ENCODE results near the gene ESYT1. TPM values are rescaled to one million over a fixed set of nuclear protein-coding genes. Genes with fewer than 3 reads are reported as not detected.

The ESYT1 gene
- total and polyA plus RNA-seq, 9 of the 15 experiments (the other 6 are each of a cell fraction or from before 2014, with no cell fraction given): 132 to 420 (median 164) TPM

- TF ChIP-seq ETV5 (CRISPR knock-in tag; IDR thresholded peaks at IDR 0.05; ENCODE audit: low read depth): peak; percentile 89
- TF ChIP-seq, protein P1, sequence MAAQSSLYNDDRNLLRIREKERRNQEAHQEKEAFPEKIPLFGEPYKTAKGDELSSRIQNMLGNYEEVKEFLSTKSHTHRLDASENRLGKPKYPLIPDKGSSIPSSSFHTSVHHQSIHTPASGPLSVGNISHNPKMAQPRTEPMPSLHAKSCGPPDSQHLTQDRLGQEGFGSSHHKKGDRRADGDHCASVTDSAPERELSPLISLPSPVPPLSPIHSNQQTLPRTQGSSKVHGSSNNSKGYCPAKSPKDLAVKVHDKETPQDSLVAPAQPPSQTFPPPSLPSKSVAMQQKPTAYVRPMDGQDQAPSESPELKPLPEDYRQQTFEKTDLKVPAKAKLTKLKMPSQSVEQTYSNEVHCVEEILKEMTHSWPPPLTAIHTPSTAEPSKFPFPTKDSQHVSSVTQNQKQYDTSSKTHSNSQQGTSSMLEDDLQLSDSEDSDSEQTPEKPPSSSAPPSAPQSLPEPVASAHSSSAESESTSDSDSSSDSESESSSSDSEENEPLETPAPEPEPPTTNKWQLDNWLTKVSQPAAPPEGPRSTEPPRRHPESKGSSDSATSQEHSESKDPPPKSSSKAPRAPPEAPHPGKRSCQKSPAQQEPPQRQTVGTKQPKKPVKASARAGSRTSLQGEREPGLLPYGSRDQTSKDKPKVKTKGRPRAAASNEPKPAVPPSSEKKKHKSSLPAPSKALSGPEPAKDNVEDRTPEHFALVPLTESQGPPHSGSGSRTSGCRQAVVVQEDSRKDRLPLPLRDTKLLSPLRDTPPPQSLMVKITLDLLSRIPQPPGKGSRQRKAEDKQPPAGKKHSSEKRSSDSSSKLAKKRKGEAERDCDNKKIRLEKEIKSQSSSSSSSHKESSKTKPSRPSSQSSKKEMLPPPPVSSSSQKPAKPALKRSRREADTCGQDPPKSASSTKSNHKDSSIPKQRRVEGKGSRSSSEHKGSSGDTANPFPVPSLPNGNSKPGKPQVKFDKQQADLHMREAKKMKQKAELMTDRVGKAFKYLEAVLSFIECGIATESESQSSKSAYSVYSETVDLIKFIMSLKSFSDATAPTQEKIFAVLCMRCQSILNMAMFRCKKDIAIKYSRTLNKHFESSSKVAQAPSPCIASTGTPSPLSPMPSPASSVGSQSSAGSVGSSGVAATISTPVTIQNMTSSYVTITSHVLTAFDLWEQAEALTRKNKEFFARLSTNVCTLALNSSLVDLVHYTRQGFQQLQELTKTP (IDR thresholded peaks at IDR 0.05; ENCODE audit: low read depth in 1 of 2, partially characterized antibody in 2 of 2): peak in 1 of 2 experiments; percentile 93
- TF ChIP-seq ESRRA (IDR thresholded peaks at IDR 0.05; ENCODE audit: borderline replicate concordance, low read depth): peak; percentile 25; the same call in 1 of the 2 replicates
- TF ChIP-seq ZFX (CRISPR knock-in tag; IDR thresholded peaks at IDR 0.05): peak; percentile 74
- TF ChIP-seq CREB1 (IDR thresholded peaks at IDR 0.05): peak; percentile 74
- TF ChIP-seq CREB1 (CRISPR knock-in tag; IDR thresholded peaks at IDR 0.05): peak; percentile 76
- 0 out of 2 replicates have a peak, but pooled peaks have one; percentile 46 for TF ChIP-seq MXI1 (IDR thresholded peaks at IDR 0.05; ENCODE audit: low read depth, low read length)
- TF ChIP-seq TOE1 (IDR thresholded peaks at IDR 0.05; ENCODE audit: borderline replicate concordance): peak; percentile 88
- TF ChIP-seq TOE1 (CRISPR knock-in tag; IDR thresholded peaks at IDR 0.05; ENCODE audit: borderline replicate concordance, low read depth): no peak
- peak; percentile 89 for TF ChIP-seq POLR2A (conservative IDR thresholded peaks at IDR 0.05)
- TF ChIP-seq CBX8 (IDR thresholded peaks at IDR 0.05; ENCODE audit: borderline replicate concordance, extremely low read depth, low read depth, low read length, poor library complexity, severe bottlenecking): no peak
- TF ChIP-seq C11orf30 (IDR thresholded peaks at IDR 0.05; ENCODE audit: low read depth): peak; percentile 37; the same call in 1 of the 2 replicates
- TF ChIP-seq NFIC (IDR thresholded peaks at IDR 0.05): peak; percentile 31
- peak; percentile 39 for TF ChIP-seq NEUROD1 (IDR thresholded peaks at IDR 0.05; ENCODE audit: borderline replicate concordance, low read depth, low read length, partially characterized antibody)
- TF ChIP-seq, protein P2, sequence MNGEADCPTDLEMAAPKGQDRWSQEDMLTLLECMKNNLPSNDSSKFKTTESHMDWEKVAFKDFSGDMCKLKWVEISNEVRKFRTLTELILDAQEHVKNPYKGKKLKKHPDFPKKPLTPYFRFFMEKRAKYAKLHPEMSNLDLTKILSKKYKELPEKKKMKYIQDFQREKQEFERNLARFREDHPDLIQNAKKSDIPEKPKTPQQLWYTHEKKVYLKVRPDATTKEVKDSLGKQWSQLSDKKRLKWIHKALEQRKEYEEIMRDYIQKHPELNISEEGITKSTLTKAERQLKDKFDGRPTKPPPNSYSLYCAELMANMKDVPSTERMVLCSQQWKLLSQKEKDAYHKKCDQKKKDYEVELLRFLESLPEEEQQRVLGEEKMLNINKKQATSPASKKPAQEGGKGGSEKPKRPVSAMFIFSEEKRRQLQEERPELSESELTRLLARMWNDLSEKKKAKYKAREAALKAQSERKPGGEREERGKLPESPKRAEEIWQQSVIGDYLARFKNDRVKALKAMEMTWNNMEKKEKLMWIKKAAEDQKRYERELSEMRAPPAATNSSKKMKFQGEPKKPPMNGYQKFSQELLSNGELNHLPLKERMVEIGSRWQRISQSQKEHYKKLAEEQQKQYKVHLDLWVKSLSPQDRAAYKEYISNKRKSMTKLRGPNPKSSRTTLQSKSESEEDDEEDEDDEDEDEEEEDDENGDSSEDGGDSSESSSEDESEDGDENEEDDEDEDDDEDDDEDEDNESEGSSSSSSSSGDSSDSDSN (IDR thresholded peaks at IDR 0.05; ENCODE audit: borderline replicate concordance in 1 of 2, low read depth in 2 of 2, low read length in 2 of 2): 0 out of 4 replicates have a peak, but pooled peaks of 1 of the 2 experiments have one; percentile 2
- peak; percentile 66 for TF ChIP-seq PHF8 (IDR thresholded peaks at IDR 0.05; ENCODE audit: borderline replicate concordance, low read length)
- TF ChIP-seq FUS (optimal IDR thresholded peaks at IDR 0.05; ENCODE audit: low read depth, low read length): no peak
- TF ChIP-seq SIN3A (IDR thresholded peaks at IDR 0.05; ENCODE audit: borderline replicate concordance in 2 of 2, control insufficient read depth in 1 of 2, low read depth in 2 of 2, low read length in 2 of 2): peak in 1 of 2 experiments; percentile 13; a peak in 2 of 4 replicates
- peak; percentile 70 for TF ChIP-seq TFAP4 (CRISPR knock-in tag; IDR thresholded peaks at IDR 0.05; ENCODE audit: borderline replicate concordance)
- no peak for TF ChIP-seq SMC3 (conservative IDR thresholded peaks at IDR 0.05; ENCODE audit: insufficient read depth, low read depth, low read length)
These were observed 24.2 kb downstream of the ESYT1 start, which contains the start of gene MYL6B (continued) for GRCh38 chr12:56152132-56152755.

Data from K562 (cell line).